Glomerular visceral epithelial cell (primary cell): Measurements from ENCODE around the gene PDGFD.

Source experiments
- DNase-seq: peaks from one replicate; pipeline ENCODE4 v3.0.0-alpha.2; 2016; ENCODE audit errors: extremely low spot score

PDGFD gene

GRCh38 chr11:104000798-104001197, 163.1 kb downstream of the PDGFD start:
- DNase-seq = no peak

GRCh38 chr11:103998826-103999508, 165.0 kb downstream of the PDGFD start:
- DNase-seq = no peak

DNA sequence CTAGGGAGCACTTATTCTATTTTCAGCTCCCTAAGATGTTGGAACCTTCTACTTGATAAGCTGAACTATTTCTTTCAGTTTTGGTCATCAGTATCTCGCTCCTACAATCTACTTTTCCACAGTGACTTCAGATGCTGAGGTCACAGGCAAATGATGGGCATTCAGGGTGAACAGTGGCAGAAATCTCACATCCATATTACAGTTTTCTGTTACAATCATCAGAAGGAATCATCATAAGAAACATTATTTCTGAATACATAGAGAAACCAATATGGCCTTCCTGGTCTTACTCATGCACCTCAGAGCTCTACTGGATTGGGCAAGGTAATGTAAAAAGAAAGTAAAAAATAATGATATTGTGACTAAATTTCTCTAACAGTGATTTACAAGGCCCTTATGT, 166.9 kb downstream of the PDGFD start:
- DNase-seq = no peak

DNA sequence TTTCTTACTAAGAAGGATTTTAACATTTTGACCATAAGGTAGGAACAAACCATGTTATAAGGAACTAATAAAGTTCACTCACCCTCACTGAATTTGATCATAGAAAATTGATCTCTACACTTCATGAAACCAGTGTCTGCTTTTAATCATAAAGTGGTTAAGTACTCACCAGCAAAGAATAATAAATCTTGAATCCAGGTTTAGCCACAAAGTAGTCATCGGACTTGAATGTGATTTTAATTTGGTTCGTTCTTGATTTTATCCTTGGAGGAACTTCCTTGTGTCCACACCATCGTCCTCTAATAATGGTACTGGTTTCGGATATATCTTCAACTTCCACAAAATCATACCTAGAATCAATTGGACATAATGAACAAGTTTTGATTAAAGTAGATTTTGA, 168.1 kb downstream of the PDGFD start:
- no peak for DNase-seq

GRCh38 chr11:103994518-103994917, 169.4 kb downstream of the PDGFD start:
- no peak for DNase-seq

GRCh38 chr11:103994094-103994493, 169.9 kb downstream of the PDGFD start:
- no peak for DNase-seq

DNA sequence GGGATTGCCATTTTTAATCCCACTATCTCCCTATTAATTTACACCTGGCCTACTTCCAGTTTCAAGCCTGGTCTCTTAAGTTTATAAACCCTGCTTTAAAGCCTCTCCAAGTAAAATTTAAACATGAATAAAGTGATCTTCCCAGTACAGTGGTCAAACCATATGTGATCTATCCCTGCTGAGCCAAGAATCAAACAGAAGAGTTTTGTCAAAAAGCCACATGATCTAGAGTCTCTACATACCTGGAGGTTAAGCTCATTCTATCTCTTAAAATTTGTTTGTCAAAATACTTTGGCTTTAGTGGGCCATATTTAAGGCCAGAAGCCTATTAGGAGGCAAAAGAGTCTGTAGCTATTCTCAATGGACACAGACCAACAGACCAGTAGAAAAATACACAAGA, 170.4 kb downstream of the PDGFD start:
- no peak for DNase-seq

- no peak for DNase-seq
Observed at GRCh38 chr11:103988595-103988969, 175.4 kb downstream of the PDGFD start.

- DNase-seq = no peak
Observed at GRCh38 chr11:103987629-103988594, 176.0 kb downstream of the PDGFD start.

DNA sequence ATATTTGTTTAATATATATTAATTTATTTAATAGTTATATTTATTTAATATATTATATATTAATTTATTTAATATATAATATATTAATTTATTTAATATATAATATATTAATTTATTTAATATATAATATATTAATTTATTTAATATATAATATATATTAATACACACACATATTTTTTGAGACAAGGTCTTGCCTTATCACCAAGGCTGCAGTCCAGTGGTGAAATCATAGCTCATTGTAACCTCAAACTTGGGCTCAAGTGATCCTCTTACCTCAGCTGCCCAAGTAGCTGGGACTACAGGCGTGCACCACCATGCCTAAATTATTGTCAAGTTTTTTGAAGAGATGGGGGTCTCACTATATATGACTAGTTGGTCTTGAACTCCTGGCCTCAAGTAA, 178.9 kb downstream of the PDGFD start:
- DNase-seq = no peak

- DNase-seq = no peak
Observed at GRCh38 chr11:103980108-103980507, 183.8 kb downstream of the PDGFD start.

DNA sequence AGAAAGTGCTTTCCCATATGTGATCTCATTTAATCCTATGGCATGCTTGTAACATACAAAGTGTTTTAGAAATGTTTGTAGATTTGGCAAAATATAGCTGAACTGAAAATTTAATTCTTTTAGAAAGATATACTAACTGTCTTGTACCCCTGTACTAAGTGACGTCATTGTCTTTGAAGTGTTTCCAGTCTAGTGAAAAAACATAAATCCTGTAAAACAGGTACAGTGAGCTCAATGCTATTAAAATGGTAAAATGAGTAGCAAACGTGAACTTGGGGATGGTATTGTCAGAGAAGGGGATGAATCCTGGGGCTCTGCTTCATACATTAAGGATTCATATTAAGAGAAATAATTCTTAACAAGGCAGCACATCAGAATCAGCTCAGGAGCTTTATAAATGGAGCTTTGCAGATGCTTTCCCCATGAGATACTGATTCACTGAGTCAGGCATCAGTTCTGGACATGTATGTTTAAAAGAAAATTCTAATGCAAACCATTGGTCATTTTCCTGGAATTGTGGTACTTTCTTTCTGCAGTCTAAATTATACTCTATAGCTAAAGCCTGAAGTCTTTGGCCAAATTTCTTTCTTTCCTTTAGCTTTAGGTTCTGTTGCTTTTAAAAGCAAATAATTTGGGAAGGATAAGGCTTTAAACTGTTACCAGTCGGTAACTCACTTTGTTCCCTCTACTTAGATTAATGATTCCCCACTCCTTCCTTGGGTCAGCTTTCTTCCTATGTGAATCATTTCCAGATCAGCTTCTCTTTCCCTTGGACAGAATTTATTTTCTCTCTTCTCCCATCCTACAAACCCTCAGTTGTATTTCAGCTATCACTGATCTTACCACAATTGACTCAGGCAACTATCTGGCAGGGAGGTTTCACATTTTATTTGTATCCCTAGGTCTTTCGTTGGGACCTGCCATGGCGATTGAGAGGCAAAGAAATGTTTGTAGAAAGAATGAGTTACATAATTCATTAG, 185.0 kb downstream of the PDGFD start:
- peak; percentile 4 for DNase-seq

GRCh38 chr11:103972013-103972412, 191.9 kb downstream of the PDGFD start:
- DNase-seq = no peak

GRCh38 chr11:103970701-103971249, 193.2 kb downstream of the PDGFD start:
- no peak for DNase-seq

DNA sequence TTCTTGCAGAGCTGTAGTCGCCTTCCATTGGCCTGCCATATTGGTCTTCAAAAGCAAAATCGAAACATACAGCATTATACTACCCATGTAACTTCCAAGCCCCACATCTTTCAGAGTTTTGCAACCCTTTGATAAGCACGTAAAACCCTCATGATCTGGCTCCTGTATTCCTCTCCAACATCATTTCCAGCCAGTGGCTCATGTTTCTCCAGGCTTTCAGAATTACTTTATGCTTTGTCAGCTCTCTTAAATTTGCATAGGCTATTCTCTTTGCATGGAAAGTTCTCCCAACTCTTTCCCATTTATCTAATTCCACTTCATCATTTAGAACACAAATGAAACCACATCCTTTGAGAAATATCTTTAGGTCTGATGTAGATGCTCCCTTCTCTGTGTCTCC, 195.3 kb downstream of the PDGFD start:
- no peak for DNase-seq

DNA sequence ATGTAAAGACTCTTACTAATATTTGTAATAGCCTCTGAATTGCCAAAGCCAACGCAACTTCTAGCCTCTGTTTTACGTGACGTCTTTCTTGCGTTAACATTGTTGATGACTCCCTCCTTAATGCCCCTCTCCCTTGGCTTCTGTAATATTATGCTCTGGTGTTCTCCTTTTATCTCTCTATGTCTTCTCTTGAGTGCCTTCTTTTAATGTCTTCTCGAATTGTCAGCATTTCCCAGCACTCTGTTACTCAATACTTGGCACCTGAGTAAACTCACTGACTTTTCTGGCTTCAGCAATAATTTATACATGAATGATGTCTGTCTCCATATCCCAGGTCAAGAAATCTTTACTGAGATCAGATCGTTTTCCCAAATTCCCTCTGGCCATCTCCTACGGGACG, 196.0 kb downstream of the PDGFD start:
- no peak for DNase-seq

- DNase-seq = no peak
Observed at GRCh38 chr11:103964390-103964789, 199.6 kb downstream of the PDGFD start.

DNA sequence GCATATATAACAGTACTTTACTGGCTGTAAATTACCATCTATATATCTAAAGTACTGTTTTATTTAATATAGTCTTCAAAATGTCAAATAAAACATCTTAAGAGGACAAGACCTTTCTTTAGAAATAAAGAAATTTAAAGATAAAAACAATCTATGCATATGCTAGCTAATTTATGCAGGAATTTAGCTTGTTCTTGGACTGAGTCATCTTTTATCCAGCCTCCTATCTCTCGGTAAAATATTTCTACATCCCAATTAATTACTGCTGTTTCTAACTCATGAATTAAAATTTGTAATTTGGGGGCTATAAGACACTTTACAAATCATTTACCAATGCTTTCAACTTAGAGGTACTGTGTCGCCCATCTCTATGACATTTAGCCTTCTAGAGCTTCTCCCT, 200.3 kb downstream of the PDGFD start:
- DNase-seq = no peak

- no peak for DNase-seq
Observed at GRCh38 chr11:103961010-103961409, 202.9 kb downstream of the PDGFD start.

DNA sequence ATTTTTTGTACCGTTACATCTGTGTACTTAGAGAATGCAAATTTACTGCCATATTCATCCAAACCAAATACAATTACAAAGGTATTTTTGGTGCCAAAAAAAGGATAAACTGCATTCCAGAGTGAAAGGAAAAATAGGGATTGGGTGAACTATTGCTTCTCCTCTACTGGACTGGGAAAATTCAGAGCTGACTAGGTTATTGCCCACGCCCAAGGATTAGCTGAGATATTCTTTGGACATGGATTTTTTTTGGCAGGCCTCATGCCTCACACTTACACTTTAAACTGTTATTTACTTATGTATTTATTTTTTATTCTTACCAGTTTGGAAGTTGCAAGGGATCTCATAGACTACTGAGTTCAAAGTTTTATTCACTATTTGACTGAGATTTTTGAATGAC, 203.8 kb downstream of the PDGFD start:
- no peak for DNase-seq

DNA sequence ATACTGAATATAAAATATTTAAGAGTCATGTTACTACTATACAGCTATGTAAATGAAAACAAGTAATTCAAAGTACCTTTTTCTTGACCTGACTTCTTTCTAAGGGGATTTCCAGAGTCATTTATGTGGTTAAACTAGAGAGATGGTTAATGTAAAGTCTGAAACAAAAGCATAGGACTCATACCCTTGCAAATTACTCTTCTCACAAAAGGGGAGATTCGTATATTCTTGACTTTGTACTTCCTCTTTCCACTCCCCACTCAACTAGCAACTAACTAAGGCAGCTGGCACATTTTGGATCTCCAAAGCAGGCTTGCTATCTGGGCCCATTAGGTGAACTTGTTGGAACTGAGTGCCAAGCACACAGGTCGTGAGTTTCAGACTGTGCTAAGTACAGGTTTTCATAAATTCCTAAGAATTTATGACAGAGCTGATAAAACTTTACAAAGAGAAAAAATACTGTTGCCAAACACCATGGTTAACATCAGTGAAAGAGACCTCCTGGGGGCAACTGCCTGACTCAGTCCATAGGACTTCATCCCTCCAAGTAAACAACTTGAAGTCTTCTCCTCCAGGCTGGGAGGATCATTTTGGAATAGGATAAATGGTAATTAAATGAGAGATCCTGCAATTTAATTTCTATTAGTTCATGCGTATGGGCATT, 204.5 kb downstream of the PDGFD start:
- no peak for DNase-seq
